ENCODE data around the gene CNOT1.

The CNOT1 gene

GRCh38 chr16:58498341-58499091 is 131.1 kb downstream of the CNOT1 start:
- Histone ChIP-seq H3K4me3 (ENCODE audit: low read length, poor library complexity, severe bottlenecking) (no peak overlapping the region), H4K20me1 (ENCODE audit: insufficient read depth, low read length, poor library complexity, severe bottlenecking) (no peaks in the 10 kb centered on the region), H3K9ac (ENCODE audit: low read depth, low read length, poor library complexity, severe bottlenecking) (no peak overlapping the region), H3K9me2 (replicated peaks; ENCODE audit: low read depth, low read length) (no peaks in the 10 kb centered on the region), H3K4me2 (ENCODE audit: low read depth, low read length, poor library complexity, severe bottlenecking) (no peak overlapping the region), H3K36me3 (ENCODE audit: insufficient read depth, low read length) (no peaks in the 10 kb centered on the region), H2AFZ (ENCODE audit: low read length) (no peak overlapping the region), H3K79me2 (ENCODE audit: insufficient read depth, low read length) (no peaks in the 10 kb centered on the region), H3K27me3 (ENCODE audit: insufficient read depth, low read length, poor library complexity, severe bottlenecking) (no peaks in the 10 kb centered on the region), H3F3A (ENCODE audit: low read depth) (no peaks in the 10 kb centered on the region), H3K4me1 (ENCODE audit: insufficient read depth, low read length, poor library complexity, severe bottlenecking) (no peaks in the 10 kb centered on the region), H3K9me3 (ENCODE audit: insufficient read depth, low read depth, low read length) (no peaks in the 10 kb centered on the region)
- TF ChIP-seq CTCF (conservative IDR thresholded peaks at IDR 0.05; ENCODE audit: low read length) (no peak), EZH2phosphoT487 (IDR thresholded peaks at IDR 0.05; ENCODE audit: borderline replicate concordance) (no peak)

- Histone ChIP-seq H4K20me1 (ENCODE audit: insufficient read depth, low read length, poor library complexity, severe bottlenecking) (no peaks in the 10 kb centered on the region), H3K9me2 (replicated peaks; ENCODE audit: low read depth, low read length) (no peaks in the 10 kb centered on the region), H3K36me3 (ENCODE audit: insufficient read depth, low read length) (no peaks in the 10 kb centered on the region), H3K9ac (ENCODE audit: low read depth, low read length, poor library complexity, severe bottlenecking) (no peak overlapping the region), H3K4me2 (ENCODE audit: low read depth, low read length, poor library complexity, severe bottlenecking) (no peak overlapping the region), H3K4me3 (ENCODE audit: low read length, poor library complexity, severe bottlenecking) (no peak overlapping the region), H3K4me1 (ENCODE audit: insufficient read depth, low read length, poor library complexity, severe bottlenecking) (no peaks in the 10 kb centered on the region), H3F3A (ENCODE audit: low read depth) (no peaks in the 10 kb centered on the region), H3K27me3 (ENCODE audit: insufficient read depth, low read length, poor library complexity, severe bottlenecking) (no peaks in the 10 kb centered on the region), H2AFZ (ENCODE audit: low read length) (no peak overlapping the region), H3K79me2 (ENCODE audit: insufficient read depth, low read length) (no peaks in the 10 kb centered on the region), H3K9me3 (ENCODE audit: insufficient read depth, low read depth, low read length) (no peaks in the 10 kb centered on the region)
- no peak for TF ChIP-seq CTCF (conservative IDR thresholded peaks at IDR 0.05; ENCODE audit: low read length)
- no peak for TF ChIP-seq EZH2phosphoT487 (IDR thresholded peaks at IDR 0.05; ENCODE audit: borderline replicate concordance)
These were observed 131.7 kb downstream of the CNOT1 start for GRCh38 chr16:58497935-58498334.

- no peak for TF ChIP-seq EZH2phosphoT487 (IDR thresholded peaks at IDR 0.05; ENCODE audit: borderline replicate concordance)
- no peak for TF ChIP-seq CTCF (conservative IDR thresholded peaks at IDR 0.05; ENCODE audit: low read length)
- Histone ChIP-seq H3K79me2 (ENCODE audit: insufficient read depth, low read length) (no peaks in the 10 kb centered on the region), H3K9ac (ENCODE audit: low read depth, low read length, poor library complexity, severe bottlenecking) (no peak overlapping the region)
These were observed 132.2 kb downstream of the CNOT1 start for GRCh38 chr16:58497468-58497867.

More at GRCh38 chr16:58497468-58497867, 132.2 kb downstream of the CNOT1 start:
- Histone ChIP-seq H2AFZ (ENCODE audit: low read length) (no peak overlapping the region), H3K27me3 (ENCODE audit: insufficient read depth, low read length, poor library complexity, severe bottlenecking) (no peaks in the 10 kb centered on the region), H3K4me3 (ENCODE audit: low read length, poor library complexity, severe bottlenecking) (no peak overlapping the region), H3K9me2 (replicated peaks; ENCODE audit: low read depth, low read length) (no peaks in the 10 kb centered on the region), H3K9me3 (ENCODE audit: insufficient read depth, low read depth, low read length) (no peaks in the 10 kb centered on the region), H3K4me2 (ENCODE audit: low read depth, low read length, poor library complexity, severe bottlenecking) (no peak overlapping the region), H3K4me1 (ENCODE audit: insufficient read depth, low read length, poor library complexity, severe bottlenecking) (no peaks in the 10 kb centered on the region), H3F3A (ENCODE audit: low read depth) (no peaks in the 10 kb centered on the region), H4K20me1 (ENCODE audit: insufficient read depth, low read length, poor library complexity, severe bottlenecking) (no peaks in the 10 kb centered on the region), H3K36me3 (ENCODE audit: insufficient read depth, low read length) (no peaks in the 10 kb centered on the region)

Measured in Loucy (cell line).